Measurements from ENCODE around the gene OR4N2. TPM values are rescaled to one million over a fixed set of nuclear protein-coding genes. Genes with fewer than 3 reads are reported as not detected.
"Not testable (repeated sequence)": the region's sequence is repeated elsewhere in the genome, so short reads cannot be mapped to it uniquely, and the experiment has no call there.

Gene OR4N2
- polyA plus RNA-seq, 3 donors = not detected

DNA sequence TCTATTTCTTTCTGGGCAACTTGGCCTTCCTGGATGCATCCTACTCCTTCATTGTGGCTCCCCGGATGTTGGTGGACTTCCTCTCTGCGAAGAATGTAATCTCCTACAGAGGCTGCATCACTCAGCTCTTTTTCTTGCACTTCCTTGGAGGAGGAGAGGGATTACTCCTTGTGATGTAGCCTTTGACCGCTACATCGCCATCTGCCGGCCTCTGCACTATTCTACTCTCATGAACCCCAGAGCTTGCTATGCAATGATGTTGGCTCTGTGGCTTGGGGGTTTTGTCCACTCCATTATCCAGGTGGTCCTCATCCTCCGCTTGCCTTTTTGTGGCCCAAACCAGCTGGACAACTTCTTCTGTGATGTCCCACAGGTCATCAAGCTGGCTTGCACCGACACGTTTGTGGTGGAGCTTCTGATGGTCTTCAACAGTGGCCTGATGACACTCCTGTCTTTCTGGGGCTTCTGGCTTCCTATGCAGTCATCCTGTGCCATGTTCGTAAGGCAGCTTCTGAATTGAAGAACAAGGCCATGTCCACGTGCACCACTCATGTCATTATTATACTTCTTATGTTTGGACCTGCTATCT lies 7.0 kb upstream of the OR4N2 start:
- H3K36me3 Mint-ChIP-seq; H3K27ac ChIP-seq (ENCODE audit: low read depth in 1 of 2, low read length in 2 of 2); intact Hi-C loops (cut with micrococcal nuclease); H3K27ac Mint-ChIP-seq; H2AFZ ChIP-seq (ENCODE audit: insufficient read depth, low read depth, low read length, poor library complexity, severe bottlenecking); DNase-seq; H3K79me2 ChIP-seq (ENCODE audit: insufficient read depth, low read length); H3K9ac ChIP-seq (ENCODE audit: insufficient read depth, low read length, poor library complexity, severe bottlenecking); H3K27me3 ChIP-seq (ENCODE audit: control insufficient read depth in 2 of 2, insufficient read depth in 2 of 2, low read length in 2 of 2); H4K20me1 ChIP-seq (ENCODE audit: insufficient read depth, low read length); H3K27me3 Mint-ChIP-seq (ENCODE audit: low read depth in 3 of 3); H3K4me2 ChIP-seq (replicated peaks; ENCODE audit: extremely low read depth, low read length, poor library complexity, severe bottlenecking); H3K4me3 Mint-ChIP-seq; H3K36me3 ChIP-seq (replicated peaks in 1 of 2; ENCODE audit: control insufficient read depth in 1 of 2, insufficient read depth in 2 of 2, low read length in 2 of 2); H3K4me3 ChIP-seq (replicated peaks in 1 of 3; ENCODE audit: low read depth in 2 of 3, low read length in 3 of 3); H3K4me1 Mint-ChIP-seq; H3K4me1 ChIP-seq (ENCODE audit: control insufficient read depth in 1 of 2, insufficient read depth in 2 of 2, low read length in 2 of 2): not testable (repeated sequence)
- 81% methylated on average over 5 of the region's 10 CpGs for WGBS (ENCODE audit: insufficient coverage)
- peaks cover 0 to 18% of the 10 kb centered on the region in 2 donors for H3K9me3 ChIP-seq (replicated peaks in 1 of 2; ENCODE audit: control insufficient read depth in 1 of 2, insufficient read depth in 1 of 2, low read length in 2 of 2)
- H3K9me3 Mint-ChIP-seq = peaks cover 0 to 12% (median 3%) of the 10 kb centered on the region in 7 donors

GRCh38 chr14:19799880-19800279 lies 3.7 kb upstream of the OR4N2 start:
- H3K27me3 ChIP-seq (ENCODE audit: control insufficient read depth in 2 of 2, insufficient read depth in 2 of 2, low read length in 2 of 2) = no peaks in the 10 kb centered on the region
- H3K4me2 ChIP-seq (replicated peaks; ENCODE audit: extremely low read depth, low read length, poor library complexity, severe bottlenecking) = no peak overlapping the region
- no peak overlapping the region for H2AFZ ChIP-seq (ENCODE audit: insufficient read depth, low read depth, low read length, poor library complexity, severe bottlenecking)
- no peak overlapping the region for H3K4me3 ChIP-seq (replicated peaks in 1 of 3; ENCODE audit: low read depth in 2 of 3, low read length in 3 of 3)
- Mint-ChIP-seq H3K27me3 (ENCODE audit: low read depth in 3 of 3) (no peaks in the 10 kb centered on the region), H3K36me3 (no peaks in the 10 kb centered on the region), H3K27ac (no peak overlapping the region), H3K4me3 (no peak overlapping the region), H3K9me3 (peaks cover 0 to 12% (median 4%) of the 10 kb centered on the region in 7 donors), H3K4me1 (no peaks in the 10 kb centered on the region)
- intact Hi-C loops (cut with micrococcal nuclease) = no loop called here
- 95% methylated on average over 5 of the region's 5 CpGs for WGBS (ENCODE audit: insufficient coverage)
- no peak for TF ChIP-seq CTCF (IDR thresholded peaks at IDR 0.05)
- H3K79me2 ChIP-seq (ENCODE audit: insufficient read depth, low read length) = no peaks in the 10 kb centered on the region
- H4K20me1 ChIP-seq (ENCODE audit: insufficient read depth, low read length) = no peaks in the 10 kb centered on the region
- H3K9me3 ChIP-seq (replicated peaks in 1 of 2; ENCODE audit: control insufficient read depth in 1 of 2, insufficient read depth in 1 of 2, low read length in 2 of 2) = peaks cover 12 to 18% of the 10 kb centered on the region in 2 donors
- no peaks in the 10 kb centered on the region for H3K4me1 ChIP-seq (ENCODE audit: control insufficient read depth in 1 of 2, insufficient read depth in 2 of 2, low read length in 2 of 2)
- no peaks in the 10 kb centered on the region for H3K36me3 ChIP-seq (replicated peaks in 1 of 2; ENCODE audit: control insufficient read depth in 1 of 2, insufficient read depth in 2 of 2, low read length in 2 of 2)
- no peak for DNase-seq
- H3K27ac ChIP-seq (ENCODE audit: low read depth in 1 of 2, low read length in 2 of 2) = no peak overlapping the region
- H3K9ac ChIP-seq (ENCODE audit: insufficient read depth, low read length, poor library complexity, severe bottlenecking) = no peak overlapping the region
